PC-9 (cell line): ENCODE results near the gene RETREG1.

ENCODE experiments used
- CTCF ChIP-seq: fragments of 200-600 bp; sonication (generic); conservative IDR thresholded peaks from 2 replicates; pipeline ENCODE4 v1.6.1; 2017; ENCODE audit warnings: mixed run types, antibody characterized with exemption, mild to moderate bottlenecking, moderate library complexity
- EZH2 ChIP-seq: fragments of 200-600 bp; sonication (generic); IDR thresholded peaks from 2 replicates; pipeline ENCODE4 v1.8.0; 2017; ENCODE audit warnings: antibody characterized with exemption, low read depth

DNA sequence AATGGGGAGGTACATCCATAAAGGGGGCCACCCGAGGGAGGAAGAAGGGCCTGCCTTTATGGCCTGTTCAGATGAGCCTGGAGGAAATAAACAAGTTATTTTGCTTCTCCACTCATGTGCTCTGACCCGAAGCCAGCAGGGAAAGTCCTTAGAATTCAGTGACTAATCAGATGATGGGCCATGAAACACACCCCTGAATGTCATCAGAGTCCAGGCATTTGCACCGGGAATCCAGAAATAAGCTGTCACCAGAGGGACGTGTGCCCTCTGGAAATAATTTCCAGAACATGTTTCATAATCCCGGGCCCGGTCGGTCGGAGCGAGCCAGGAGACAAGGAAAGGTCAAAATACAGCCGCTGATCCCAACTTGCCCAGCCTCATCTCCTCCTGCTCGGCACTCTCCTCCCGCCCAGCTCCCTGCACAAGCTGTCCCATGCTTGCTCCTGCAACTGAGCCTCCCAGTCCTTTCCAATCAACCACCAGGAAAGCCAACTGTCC lies 77.6 kb downstream of the RETREG1 start:
- TF ChIP-seq CTCF (no peak), EZH2 (no peak)
